A673 (cell line): ENCODE results near the gene PRTG. TPM values are rescaled to one million over a fixed set of nuclear protein-coding genes. Genes with fewer than 3 reads are reported as not detected.

Experiments
- Bru-seq: library from RNA; stranded (reverse); fragments of 400-500 nt; gene quantifications from one replicate; lab custom pipeline; 2021; lab: Mats Ljungman, UMichigan
- BruChase-seq, 2 experiments: library from RNA; stranded (reverse); fragments of 400-500 nt; gene quantifications; one replicate each; lab custom pipeline; 2021; lab: Mats Ljungman, UMichigan
- BruUV-seq: library from RNA; stranded (reverse); fragments of 400-500 nt; replicated peaks from 2 replicates; lab custom pipeline; 2021; lab: Mats Ljungman, UMichigan
- CTCF ChIA-PET: fragments of 300-600 bp; sonication (Branson Sonifier 250); formaldehyde crosslinking; loops from one replicate; lab custom pipeline; 2022; ENCODE audit warnings: antibody characterized with exemption; lab: Charles Lee
- POLR2A ChIA-PET: fragments of 300-600 bp; sonication (Branson Sonifier 250); formaldehyde crosslinking; loops from one replicate; lab custom pipeline; 2022; ENCODE audit warnings: antibody characterized with exemption; ENCODE audit not compliant: low non-redundant PET; lab: Charles Lee
- DNase-seq: peaks from one replicate; pipeline ENCODE4 v3.0.0-alpha.2; 2015; ENCODE audit warnings: low spot score
- H3K27ac ChIP-seq: fragments of 200-600 bp; sonication (generic); 2 replicates; pipeline ENCODE4 v1.5.1; 2016; ENCODE audit warnings: mixed run types, low read depth, mild to moderate bottlenecking, mixed read lengths, antibody characterized with exemption, low read length; ENCODE audit not compliant: poor library complexity, severe bottlenecking
- H3K27me3 ChIP-seq: fragments of 200-600 bp; sonication (generic); replicated peaks from 2 replicates; pipeline ENCODE4 v1.6.1; 2017; ENCODE audit warnings: mixed run types, low read depth, mild to moderate bottlenecking, mixed read lengths, antibody characterized with exemption, low read length; ENCODE audit not compliant: insufficient read depth, poor library complexity
- H3K36me3 ChIP-seq: fragments of 200-600 bp; sonication (generic); 2 replicates; pipeline ENCODE4 v1.6.1; 2016; ENCODE audit warnings: mixed run types, mild to moderate bottlenecking, mixed read lengths, antibody characterized with exemption, low read length; ENCODE audit not compliant: insufficient read depth, poor library complexity, severe bottlenecking
- H3K4me1 ChIP-seq: fragments of 200-600 bp; sonication (generic); 2 replicates; pipeline ENCODE4 v1.6.1; 2017; ENCODE audit warnings: mixed run types, mild to moderate bottlenecking, mixed read lengths, antibody characterized with exemption, low read length; ENCODE audit not compliant: insufficient read depth, poor library complexity, severe bottlenecking
- H3K4me3 ChIP-seq: fragments of 200-600 bp; sonication (generic); 2 replicates; pipeline ENCODE4 v1.5.1; 2016; ENCODE audit warnings: low read depth, mixed run types, mild to moderate bottlenecking, mixed read lengths, low read length; ENCODE audit not compliant: poor library complexity, severe bottlenecking
- H3K9me3 ChIP-seq: fragments of 200-600 bp; sonication (generic); 2 replicates; pipeline ENCODE4 v1.6.1; 2016; ENCODE audit warnings: mixed run types, low read depth, mild to moderate bottlenecking, mixed read lengths, antibody characterized with exemption, low read length; ENCODE audit not compliant: poor library complexity, severe bottlenecking
- EZH2 ChIP-seq: fragments of 200-600 bp; sonication (generic); IDR thresholded peaks from 2 replicates; pipeline ENCODE4 v1.6.1; 2017; ENCODE audit warnings: borderline replicate concordance, low read depth, mild to moderate bottlenecking, mixed read lengths, antibody characterized with exemption, low read length; ENCODE audit not compliant: poor library complexity, severe bottlenecking
- intact Hi-C: fragments of 100-400 bp; cut with micrococcal nuclease; formaldehyde crosslinking; loops from one replicate; pipeline ENCODE4 v1.10.0; 2022; ENCODE audit not compliant: unreplicated experiment
- long read RNA-seq: library from polyadenylated mRNA; stranded (forward); transcript quantifications from one replicate; pipeline ENCODE4 v2.0.0, GENCODE V29; 2022
- total RNA-seq: library from RNA; stranded (reverse); gene quantifications from 2 replicates; pipeline ENCODE4 v1.2.3, GENCODE V29; 2021
- TF ChIP-seq, protein P1 (sequence below): fragments of 300-800, 200-600 bp; sonication (generic); conservative IDR thresholded peaks from 2 replicates; pipeline ENCODE4 v1.5.1; 2017; ENCODE audit warnings: low read depth, mild to moderate bottlenecking, antibody characterized with exemption, low read length, moderate library complexity, mixed read lengths

Gene PRTG, protein sequence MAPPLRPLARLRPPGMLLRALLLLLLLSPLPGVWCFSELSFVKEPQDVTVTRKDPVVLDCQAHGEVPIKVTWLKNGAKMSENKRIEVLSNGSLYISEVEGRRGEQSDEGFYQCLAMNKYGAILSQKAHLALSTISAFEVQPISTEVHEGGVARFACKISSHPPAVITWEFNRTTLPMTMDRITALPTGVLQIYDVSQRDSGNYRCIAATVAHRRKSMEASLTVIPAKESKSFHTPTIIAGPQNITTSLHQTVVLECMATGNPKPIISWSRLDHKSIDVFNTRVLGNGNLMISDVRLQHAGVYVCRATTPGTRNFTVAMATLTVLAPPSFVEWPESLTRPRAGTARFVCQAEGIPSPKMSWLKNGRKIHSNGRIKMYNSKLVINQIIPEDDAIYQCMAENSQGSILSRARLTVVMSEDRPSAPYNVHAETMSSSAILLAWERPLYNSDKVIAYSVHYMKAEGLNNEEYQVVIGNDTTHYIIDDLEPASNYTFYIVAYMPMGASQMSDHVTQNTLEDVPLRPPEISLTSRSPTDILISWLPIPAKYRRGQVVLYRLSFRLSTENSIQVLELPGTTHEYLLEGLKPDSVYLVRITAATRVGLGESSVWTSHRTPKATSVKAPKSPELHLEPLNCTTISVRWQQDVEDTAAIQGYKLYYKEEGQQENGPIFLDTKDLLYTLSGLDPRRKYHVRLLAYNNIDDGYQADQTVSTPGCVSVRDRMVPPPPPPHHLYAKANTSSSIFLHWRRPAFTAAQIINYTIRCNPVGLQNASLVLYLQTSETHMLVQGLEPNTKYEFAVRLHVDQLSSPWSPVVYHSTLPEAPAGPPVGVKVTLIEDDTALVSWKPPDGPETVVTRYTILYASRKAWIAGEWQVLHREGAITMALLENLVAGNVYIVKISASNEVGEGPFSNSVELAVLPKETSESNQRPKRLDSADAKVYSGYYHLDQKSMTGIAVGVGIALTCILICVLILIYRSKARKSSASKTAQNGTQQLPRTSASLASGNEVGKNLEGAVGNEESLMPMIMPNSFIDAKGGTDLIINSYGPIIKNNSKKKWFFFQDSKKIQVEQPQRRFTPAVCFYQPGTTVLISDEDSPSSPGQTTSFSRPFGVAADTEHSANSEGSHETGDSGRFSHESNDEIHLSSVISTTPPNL
- 0.02 TPM in 1 of 2 replicates, not detected in the other for total RNA-seq
- percentile 9 among the genes with signal in this experiment for Bru-seq, nascent RNA
- BruChase-seq, experiment 1, labeled RNA remaining after a 2-hour chase = percentile 11 among the genes with signal in this experiment
- percentile 8 among the genes with signal in this experiment for BruChase-seq, experiment 2, labeled RNA remaining after a 6-hour chase
- long read RNA-seq = 0 reads

DNA sequence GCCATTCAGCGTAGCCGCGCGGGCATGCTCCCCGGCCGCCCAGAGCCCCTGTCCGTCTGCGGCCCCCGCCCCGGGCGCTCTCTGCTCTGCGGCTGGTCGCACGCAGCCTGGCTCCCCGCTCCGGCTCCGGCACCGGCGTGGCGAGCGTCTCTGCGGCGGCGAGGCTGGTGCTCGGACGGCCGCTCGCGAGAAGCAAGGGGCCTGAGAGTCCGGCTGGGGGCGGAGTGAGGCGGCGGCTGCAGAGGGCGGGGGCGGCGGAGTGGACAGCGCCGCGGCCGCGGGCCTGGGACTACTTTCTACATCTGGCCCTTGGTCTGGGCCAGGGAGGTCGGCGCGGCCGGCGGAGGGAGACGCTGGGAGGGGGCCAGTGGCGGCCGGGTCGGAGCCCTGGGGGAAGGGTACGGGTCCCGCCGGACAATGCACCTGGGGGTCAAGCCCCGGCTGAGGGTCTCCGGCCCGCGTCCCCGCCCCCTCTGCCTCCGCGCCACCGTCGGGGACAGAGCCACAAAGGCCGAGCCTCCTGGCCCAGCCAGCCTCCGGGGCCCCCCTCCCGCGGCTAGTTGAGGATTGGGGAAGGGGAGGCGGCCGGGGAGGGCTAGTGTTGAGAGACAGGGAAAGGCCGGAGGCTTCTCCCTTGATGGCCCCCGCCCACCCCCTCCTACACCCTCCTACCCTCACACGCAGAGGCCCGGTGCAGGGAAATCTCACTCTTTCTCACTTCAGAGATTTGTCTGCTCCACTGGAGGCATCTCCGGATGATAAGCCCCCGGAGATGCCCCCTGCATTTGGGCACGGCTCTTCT lies at the start of gene PRTG:
Gene PRTG (minus strand): TSS at position 226 of the 802 bp plus-strand sequence. CDS start 221 bp downstream, at position 5.
- Histone ChIP-seq H3K36me3 (no peaks in the 10 kb centered on the region), H3K27me3 (peaks cover 82% of the 10 kb centered on the region), H3K9me3 (no peaks in the 10 kb centered on the region), H3K4me1 (peaks cover 32% of the 10 kb centered on the region), H3K4me3 (peak within 1 kb of the TSS; percentile 42), H3K27ac (no peak within 1 kb of the TSS)
- BruUV-seq = no TSS peak
- no peak for TF ChIP-seq EZH2
- TF ChIP-seq, protein P1, sequence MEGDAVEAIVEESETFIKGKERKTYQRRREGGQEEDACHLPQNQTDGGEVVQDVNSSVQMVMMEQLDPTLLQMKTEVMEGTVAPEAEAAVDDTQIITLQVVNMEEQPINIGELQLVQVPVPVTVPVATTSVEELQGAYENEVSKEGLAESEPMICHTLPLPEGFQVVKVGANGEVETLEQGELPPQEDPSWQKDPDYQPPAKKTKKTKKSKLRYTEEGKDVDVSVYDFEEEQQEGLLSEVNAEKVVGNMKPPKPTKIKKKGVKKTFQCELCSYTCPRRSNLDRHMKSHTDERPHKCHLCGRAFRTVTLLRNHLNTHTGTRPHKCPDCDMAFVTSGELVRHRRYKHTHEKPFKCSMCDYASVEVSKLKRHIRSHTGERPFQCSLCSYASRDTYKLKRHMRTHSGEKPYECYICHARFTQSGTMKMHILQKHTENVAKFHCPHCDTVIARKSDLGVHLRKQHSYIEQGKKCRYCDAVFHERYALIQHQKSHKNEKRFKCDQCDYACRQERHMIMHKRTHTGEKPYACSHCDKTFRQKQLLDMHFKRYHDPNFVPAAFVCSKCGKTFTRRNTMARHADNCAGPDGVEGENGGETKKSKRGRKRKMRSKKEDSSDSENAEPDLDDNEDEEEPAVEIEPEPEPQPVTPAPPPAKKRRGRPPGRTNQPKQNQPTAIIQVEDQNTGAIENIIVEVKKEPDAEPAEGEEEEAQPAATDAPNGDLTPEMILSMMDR = no peak
- DNase-seq = no peak
- POLR2A ChIA-PET = no interaction called here
- CTCF ChIA-PET = no interaction called here
- intact Hi-C loops = loop anchor here (2.0 to 5.0 kb wide), 2 partner anchors 32 to 91 kb away; no protein-coding TSS in a partner anchor

DNA sequence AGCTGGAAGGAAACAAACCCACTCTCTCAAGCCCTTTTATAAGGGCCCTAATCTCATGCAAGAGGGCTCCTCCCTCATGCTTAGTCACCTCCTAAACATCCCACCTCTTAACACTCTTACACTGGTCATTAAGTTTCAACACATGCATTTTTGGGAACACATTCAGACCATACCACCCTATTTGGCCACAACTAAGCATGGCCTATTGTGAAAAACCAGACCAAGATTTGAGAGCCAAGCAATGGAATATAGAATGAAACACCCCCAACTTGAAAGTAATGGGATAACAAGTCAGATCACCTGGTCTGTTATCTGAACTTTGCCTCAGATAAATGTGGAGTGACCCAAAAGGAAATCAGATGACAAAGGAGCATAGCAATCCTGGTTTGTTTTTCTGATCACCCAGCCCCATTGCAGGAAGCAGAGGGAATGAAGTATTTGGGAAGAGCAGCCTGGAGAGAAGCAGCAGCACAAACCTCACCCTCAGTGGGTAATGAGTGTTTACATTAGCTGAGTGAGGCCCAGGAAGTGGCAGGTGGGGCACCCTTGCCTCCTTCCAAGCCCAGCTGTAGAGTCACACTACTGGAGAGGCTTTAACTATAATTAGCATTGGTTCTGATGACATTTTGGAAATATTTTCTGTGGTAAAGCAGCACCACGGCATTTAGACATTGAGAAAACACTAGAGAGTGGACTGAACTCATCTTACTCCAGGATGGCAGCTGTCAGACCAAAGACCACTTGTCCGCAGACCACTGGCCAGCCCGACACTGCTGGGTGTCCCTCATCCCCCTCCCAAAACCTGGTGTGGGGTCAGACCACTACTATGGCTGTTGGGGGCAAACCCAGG lies 48.8 kb upstream of the PRTG start:
- no peak for DNase-seq
- H3K36me3 ChIP-seq = no peaks in the 10 kb centered on the region
- H3K4me1 ChIP-seq = no peaks in the 10 kb centered on the region
- H3K27me3 ChIP-seq = no peaks in the 10 kb centered on the region
- POLR2A ChIA-PET = no interaction called here
- CTCF ChIA-PET = no interaction called here
- TF ChIP-seq, protein P1 = no peak
- TF ChIP-seq EZH2 = no peak
- intact Hi-C loops = loop anchor here (10.0 kb wide), 1 partner anchor 267 kb away; no protein-coding TSS in a partner anchor
- no peak overlapping the region for H3K27ac ChIP-seq
- no TSS peak for BruUV-seq
- H3K9me3 ChIP-seq = no peaks in the 10 kb centered on the region
- no peak overlapping the region for H3K4me3 ChIP-seq
